Bronchial epithelial cell (primary cell): ENCODE data around the gene TEAD3. TPM values are rescaled to one million over a fixed set of nuclear protein-coding genes. Genes with fewer than 3 reads are reported as not detected.

Experiments used
- DNase-seq: peaks from one replicate; pipeline ENCODE4 v3.0.0-alpha.2; 2010; ENCODE audit warnings: low read depth
- FAIRE-seq: peaks from 2 replicates; lab custom pipeline; 2011; peaks lifted over from hg19 to GRCh38; lab: Jason Lieb, UNC
- H3K27me3 ChIP-seq: 2 replicates; pipeline ENCODE4 v1.5.1; 2011; ENCODE audit warnings: low read length; ENCODE audit not compliant: control insufficient read depth, insufficient read depth
- H3K36me3 ChIP-seq: 2 replicates; pipeline ENCODE4 v1.5.1; 2011; ENCODE audit warnings: low read length; ENCODE audit not compliant: control insufficient read depth, insufficient read depth
- H3K4me3 ChIP-seq: 2 replicates; pipeline ENCODE4 v1.5.1; 2011; ENCODE audit warnings: mild to moderate bottlenecking, low read depth, low read length, control low read depth
- total RNA-seq: library from RNA; depleted of rRNA; stranded (reverse); fragments of >200 nt; gene quantifications from 2 replicates; pipeline ENCODE4 v1.2.1, GENCODE V29; 2014
- TF ChIP-seq, protein P1 (sequence below): IDR thresholded peaks from 2 replicates; pipeline ENCODE4 v1.5.1; 2011; ENCODE audit warnings: mild to moderate bottlenecking, moderate library complexity, low read length, control low read depth, inconsistent platforms; ENCODE audit not compliant: insufficient read depth, severe bottlenecking

The TEAD3 gene
- total RNA-seq, 1 donor from 2014 or later, result 5.3 TPM

GRCh38 chr6:35483490-35483889 is 13.4 kb downstream of the TEAD3 start:
- DNase-seq, result no peak
- TF ChIP-seq, protein P1, sequence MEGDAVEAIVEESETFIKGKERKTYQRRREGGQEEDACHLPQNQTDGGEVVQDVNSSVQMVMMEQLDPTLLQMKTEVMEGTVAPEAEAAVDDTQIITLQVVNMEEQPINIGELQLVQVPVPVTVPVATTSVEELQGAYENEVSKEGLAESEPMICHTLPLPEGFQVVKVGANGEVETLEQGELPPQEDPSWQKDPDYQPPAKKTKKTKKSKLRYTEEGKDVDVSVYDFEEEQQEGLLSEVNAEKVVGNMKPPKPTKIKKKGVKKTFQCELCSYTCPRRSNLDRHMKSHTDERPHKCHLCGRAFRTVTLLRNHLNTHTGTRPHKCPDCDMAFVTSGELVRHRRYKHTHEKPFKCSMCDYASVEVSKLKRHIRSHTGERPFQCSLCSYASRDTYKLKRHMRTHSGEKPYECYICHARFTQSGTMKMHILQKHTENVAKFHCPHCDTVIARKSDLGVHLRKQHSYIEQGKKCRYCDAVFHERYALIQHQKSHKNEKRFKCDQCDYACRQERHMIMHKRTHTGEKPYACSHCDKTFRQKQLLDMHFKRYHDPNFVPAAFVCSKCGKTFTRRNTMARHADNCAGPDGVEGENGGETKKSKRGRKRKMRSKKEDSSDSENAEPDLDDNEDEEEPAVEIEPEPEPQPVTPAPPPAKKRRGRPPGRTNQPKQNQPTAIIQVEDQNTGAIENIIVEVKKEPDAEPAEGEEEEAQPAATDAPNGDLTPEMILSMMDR, result no peak
- H3K27me3 ChIP-seq, result no peaks in the 10 kb centered on the region
- H3K36me3 ChIP-seq, result peaks cover 19% of the 10 kb centered on the region
- H3K4me3 ChIP-seq, result no peak overlapping the region
- no peak for FAIRE-seq

DNA sequence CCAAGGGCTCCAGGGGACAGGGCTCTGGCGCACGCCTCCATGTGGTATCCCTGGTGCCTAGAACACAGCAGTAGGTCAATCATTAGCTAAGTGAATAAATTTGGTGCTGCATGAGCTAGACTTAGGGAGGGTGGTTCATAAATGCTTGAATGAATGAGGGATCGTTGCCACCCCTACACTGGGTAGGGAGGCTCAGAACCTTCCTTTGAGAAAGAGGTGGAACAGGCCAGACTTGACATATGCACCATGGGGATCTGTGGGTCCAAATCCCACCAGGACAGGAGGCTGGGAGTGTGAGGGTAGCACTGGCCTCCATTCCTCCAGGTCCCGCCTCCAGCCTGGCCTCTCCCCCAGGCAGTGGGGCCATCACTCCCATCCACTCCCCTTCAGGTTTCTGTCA is 13.8 kb downstream of the TEAD3 start:
- TF ChIP-seq, protein P1, result no peak
- FAIRE-seq, result no peak
- H3K27me3 ChIP-seq, result no peaks in the 10 kb centered on the region
- no peak for DNase-seq
- no peak overlapping the region for H3K4me3 ChIP-seq
- peaks cover 23% of the 10 kb centered on the region for H3K36me3 ChIP-seq

DNA sequence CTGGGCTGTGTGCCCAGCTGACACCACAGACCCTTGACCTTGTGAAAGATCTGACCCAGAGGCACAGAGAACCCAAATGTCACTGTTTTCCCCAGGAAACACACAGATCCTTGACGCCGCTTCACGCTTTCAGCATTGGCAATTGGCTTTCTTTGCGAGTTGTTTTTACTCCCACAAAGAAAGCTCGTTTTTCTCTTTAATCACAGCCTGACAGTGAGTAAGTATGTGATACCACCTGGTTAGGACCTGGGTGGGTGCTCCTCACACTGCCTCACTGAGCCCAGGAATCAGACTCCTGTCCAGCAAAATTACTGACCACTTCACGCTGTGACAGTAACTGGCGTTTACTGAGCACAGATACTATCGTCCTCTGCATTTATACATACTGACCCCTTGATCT is 15.7 kb downstream of the TEAD3 start:
- no peak overlapping the region for H3K4me3 ChIP-seq
- no peak for DNase-seq
- H3K36me3 ChIP-seq, result peaks cover 27% of the 10 kb centered on the region
- TF ChIP-seq, protein P1, result no peak
- H3K27me3 ChIP-seq, result no peaks in the 10 kb centered on the region
- FAIRE-seq, result no peak

- Histone ChIP-seq H3K27me3 (no peaks in the 10 kb centered on the region), H3K36me3 (peaks cover 31% of the 10 kb centered on the region)
- no peak for FAIRE-seq
These were observed 16.7 kb downstream of the TEAD3 start for GRCh38 chr6:35480176-35480575.

GRCh38 chr6:35478259-35478658 is 18.6 kb downstream of the TEAD3 start:
- DNase-seq (no peak), FAIRE-seq (no peak)
- TF ChIP-seq, protein P1, result no peak
- H3K4me3 ChIP-seq, result no peak overlapping the region
- H3K36me3 ChIP-seq, result peaks cover 27% of the 10 kb centered on the region
- no peaks in the 10 kb centered on the region for H3K27me3 ChIP-seq

More at GRCh38 chr6:35480176-35480575, 16.7 kb downstream of the TEAD3 start:
- no peak overlapping the region for H3K4me3 ChIP-seq
- no peak for DNase-seq
- TF ChIP-seq, protein P1, result no peak

- peak; percentile 64 for FAIRE-seq
- TF ChIP-seq, protein P1, result no peak
- H3K4me3 ChIP-seq, result no peak overlapping the region
- no peaks in the 10 kb centered on the region for H3K27me3 ChIP-seq
- DNase-seq, result no peak
- peaks cover 23% of the 10 kb centered on the region for H3K36me3 ChIP-seq
These were observed 19.2 kb downstream of the TEAD3 start for GRCh38 chr6:35477551-35478179.
